Lower lobe of right lung (tissue), 2 donors: Measurements from ENCODE around the gene GRIK4. TPM values are rescaled to one million over a fixed set of nuclear protein-coding genes. Genes with fewer than 3 reads are reported as not detected.

Experiments used
- ATAC-seq, 2 donors: fragments of 200-7000 bp; cut with Tn5 transposase; one replicate each; pipeline ENCODE4 v1.9.1; 2020 to 2022; ENCODE audit warnings: mild to moderate bottlenecking in 2 of 2, moderate library complexity in 2 of 2
- DNase-seq: peaks from one replicate; pipeline ENCODE4 v3.0.0-alpha.2; 2020
- H3K27ac ChIP-seq: fragments of 200-600 bp; one replicate; pipeline ENCODE4 v1.8.0; 2022
- H3K27me3 ChIP-seq: fragments of 200-600 bp; one replicate; pipeline ENCODE4 v1.8.0; 2022; ENCODE audit warnings: low read depth
- H3K36me3 ChIP-seq: fragments of 200-600 bp; one replicate; pipeline ENCODE4 v1.8.0; 2022; ENCODE audit warnings: mild to moderate bottlenecking
- H3K4me1 ChIP-seq: fragments of 200-600 bp; one replicate; pipeline ENCODE4 v1.8.0; 2022
- H3K4me3 ChIP-seq: fragments of 200-600 bp; one replicate; pipeline ENCODE4 v1.8.0; 2022; ENCODE audit warnings: mild to moderate bottlenecking
- H3K9me3 ChIP-seq: fragments of 200-600 bp; one replicate; pipeline ENCODE4 v1.8.0; 2022
- intact Hi-C: fragments of 100-400 bp; cut with DNase I; formaldehyde crosslinking; loops from one replicate; pipeline ENCODE4 v1.11.0; 2022
- total RNA-seq: library from RNA; stranded (reverse); fragmentation: NEBNext Ultra II Directional; extraction: Animal tissue kit (Norgen Biotek cat#: 25700); gene quantifications from one replicate; pipeline ENCODE4 v1.2.1, GENCODE V29; 2021
- TF ChIP-seq, protein P1 (sequence below): fragments of 200-600 bp; IDR thresholded peaks from one replicate; pipeline ENCODE4 v1.8.0; 2022; ENCODE audit warnings: antibody characterized with exemption, mild to moderate bottlenecking
- donor health status: DM: no; HTN: yes; CAD: no; lungs with severe emphysema.

The GRIK4 gene
- total RNA-seq, 1 donor from 2014 or later = 2.2 TPM

DNA sequence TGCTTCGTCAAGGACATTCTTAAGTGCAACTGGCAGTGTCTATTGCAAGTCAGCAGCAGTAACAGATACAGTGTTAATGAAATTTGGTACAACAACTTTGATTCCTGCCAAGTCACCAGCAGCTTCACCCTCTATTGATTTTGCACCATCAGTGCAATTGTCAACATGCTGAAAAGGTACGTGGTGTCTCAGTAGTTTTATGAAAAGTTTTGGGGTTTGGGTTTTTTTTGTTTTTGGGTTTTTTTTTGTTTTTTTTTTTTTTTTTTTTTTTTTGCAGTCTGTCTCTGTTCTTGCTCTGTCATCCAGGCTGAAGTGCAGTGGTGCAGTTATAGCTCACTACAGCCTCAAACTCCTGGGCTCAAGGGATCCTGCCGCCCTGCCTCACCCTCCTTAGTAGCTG, 19.1 kb upstream of the GRIK4 start:
- TF ChIP-seq, protein P1, sequence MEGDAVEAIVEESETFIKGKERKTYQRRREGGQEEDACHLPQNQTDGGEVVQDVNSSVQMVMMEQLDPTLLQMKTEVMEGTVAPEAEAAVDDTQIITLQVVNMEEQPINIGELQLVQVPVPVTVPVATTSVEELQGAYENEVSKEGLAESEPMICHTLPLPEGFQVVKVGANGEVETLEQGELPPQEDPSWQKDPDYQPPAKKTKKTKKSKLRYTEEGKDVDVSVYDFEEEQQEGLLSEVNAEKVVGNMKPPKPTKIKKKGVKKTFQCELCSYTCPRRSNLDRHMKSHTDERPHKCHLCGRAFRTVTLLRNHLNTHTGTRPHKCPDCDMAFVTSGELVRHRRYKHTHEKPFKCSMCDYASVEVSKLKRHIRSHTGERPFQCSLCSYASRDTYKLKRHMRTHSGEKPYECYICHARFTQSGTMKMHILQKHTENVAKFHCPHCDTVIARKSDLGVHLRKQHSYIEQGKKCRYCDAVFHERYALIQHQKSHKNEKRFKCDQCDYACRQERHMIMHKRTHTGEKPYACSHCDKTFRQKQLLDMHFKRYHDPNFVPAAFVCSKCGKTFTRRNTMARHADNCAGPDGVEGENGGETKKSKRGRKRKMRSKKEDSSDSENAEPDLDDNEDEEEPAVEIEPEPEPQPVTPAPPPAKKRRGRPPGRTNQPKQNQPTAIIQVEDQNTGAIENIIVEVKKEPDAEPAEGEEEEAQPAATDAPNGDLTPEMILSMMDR = no peak
- no peaks in the 10 kb centered on the region for H3K27me3 ChIP-seq
- intact Hi-C loops = no loop called here
- H3K27ac ChIP-seq = no peak overlapping the region
- H3K36me3 ChIP-seq = peaks cover 7% of the 10 kb centered on the region
- no peak for ATAC-seq
- H3K4me3 ChIP-seq = no peak overlapping the region
- H3K9me3 ChIP-seq = no peaks in the 10 kb centered on the region
- no peaks in the 10 kb centered on the region for H3K4me1 ChIP-seq
- DNase-seq = no peak

DNA sequence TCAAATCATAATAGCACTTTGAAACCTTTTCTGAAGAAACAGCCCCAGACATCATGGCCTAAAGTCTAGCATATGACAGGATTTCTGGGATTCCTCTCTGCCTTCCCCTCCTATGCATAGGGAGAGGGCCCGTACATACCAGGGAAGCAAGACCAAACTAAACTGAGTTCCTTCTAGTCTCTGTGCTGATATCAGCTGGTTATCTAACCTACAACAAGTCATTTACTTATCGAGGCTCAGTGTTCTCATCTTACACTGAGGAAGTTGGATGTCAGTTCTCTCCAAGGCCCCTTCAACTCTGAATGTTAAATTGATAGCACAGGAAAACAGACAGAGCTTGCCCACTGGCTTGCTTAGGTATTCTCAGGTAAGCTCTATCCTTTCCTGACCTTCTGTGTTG, 17.0 kb upstream of the GRIK4 start:
- Histone ChIP-seq H3K27me3 (no peaks in the 10 kb centered on the region), H3K36me3 (peaks cover 7% of the 10 kb centered on the region), H3K9me3 (no peaks in the 10 kb centered on the region), H3K27ac (no peak overlapping the region), H3K4me3 (no peak overlapping the region), H3K4me1 (no peaks in the 10 kb centered on the region)
- no peak for DNase-seq
- intact Hi-C loops = no loop called here
- no peak for ATAC-seq
- TF ChIP-seq, protein P1 = no peak

DNA sequence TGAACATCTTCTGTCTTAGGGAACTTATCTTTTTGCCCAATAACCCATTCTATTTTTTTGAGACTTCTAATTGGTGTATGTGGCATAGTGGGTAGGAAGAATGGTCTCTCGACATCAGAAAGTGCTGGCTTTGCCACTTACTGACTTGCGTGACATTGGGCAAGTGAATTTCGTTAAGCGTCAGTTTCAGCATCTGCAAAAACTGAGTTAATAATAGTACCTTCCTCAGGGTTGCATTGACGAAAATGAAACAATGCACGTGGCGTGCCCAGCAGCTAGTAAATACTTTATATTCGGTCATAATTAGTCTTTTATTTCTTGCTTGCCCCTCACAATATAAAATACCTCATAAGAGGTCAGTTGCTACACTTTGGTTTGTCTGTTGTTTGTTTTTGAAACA, 12.5 kb upstream of the GRIK4 start:
- Histone ChIP-seq H3K4me3 (no peak overlapping the region), H3K36me3 (no peaks in the 10 kb centered on the region), H3K27ac (no peak overlapping the region), H3K27me3 (peaks cover 5% of the 10 kb centered on the region), H3K9me3 (no peaks in the 10 kb centered on the region), H3K4me1 (no peaks in the 10 kb centered on the region)
- no peak for DNase-seq
- ATAC-seq = no peak
- TF ChIP-seq, protein P1 = no peak
- intact Hi-C loops = no loop called here

DNA sequence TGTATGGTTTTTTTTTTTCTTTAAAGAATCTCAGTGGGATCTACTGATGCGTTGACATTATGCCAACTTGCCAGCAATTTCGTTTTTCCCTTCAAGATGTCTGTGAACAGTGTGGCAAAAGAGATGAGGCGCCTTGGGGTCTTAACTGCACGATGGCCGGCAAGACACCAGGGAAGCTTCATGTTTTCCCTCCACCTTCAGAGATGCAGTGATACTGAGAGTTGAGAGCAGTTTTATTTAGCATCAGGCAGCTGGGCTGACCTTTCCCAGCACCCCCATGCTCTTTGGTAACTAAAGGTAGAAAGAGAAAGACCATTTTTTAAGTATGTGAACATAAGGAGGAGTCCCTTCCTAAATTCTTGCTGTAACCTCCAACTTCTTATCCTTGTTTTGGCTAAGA, 11.7 kb upstream of the GRIK4 start:
- intact Hi-C loops = no loop called here
- Histone ChIP-seq H3K36me3 (no peaks in the 10 kb centered on the region), H3K27me3 (peaks cover 8% of the 10 kb centered on the region), H3K27ac (no peak overlapping the region), H3K9me3 (no peaks in the 10 kb centered on the region), H3K4me3 (no peak overlapping the region), H3K4me1 (no peaks in the 10 kb centered on the region)
- TF ChIP-seq, protein P1 = no peak
- ATAC-seq (no peak), DNase-seq (no peak)

DNA sequence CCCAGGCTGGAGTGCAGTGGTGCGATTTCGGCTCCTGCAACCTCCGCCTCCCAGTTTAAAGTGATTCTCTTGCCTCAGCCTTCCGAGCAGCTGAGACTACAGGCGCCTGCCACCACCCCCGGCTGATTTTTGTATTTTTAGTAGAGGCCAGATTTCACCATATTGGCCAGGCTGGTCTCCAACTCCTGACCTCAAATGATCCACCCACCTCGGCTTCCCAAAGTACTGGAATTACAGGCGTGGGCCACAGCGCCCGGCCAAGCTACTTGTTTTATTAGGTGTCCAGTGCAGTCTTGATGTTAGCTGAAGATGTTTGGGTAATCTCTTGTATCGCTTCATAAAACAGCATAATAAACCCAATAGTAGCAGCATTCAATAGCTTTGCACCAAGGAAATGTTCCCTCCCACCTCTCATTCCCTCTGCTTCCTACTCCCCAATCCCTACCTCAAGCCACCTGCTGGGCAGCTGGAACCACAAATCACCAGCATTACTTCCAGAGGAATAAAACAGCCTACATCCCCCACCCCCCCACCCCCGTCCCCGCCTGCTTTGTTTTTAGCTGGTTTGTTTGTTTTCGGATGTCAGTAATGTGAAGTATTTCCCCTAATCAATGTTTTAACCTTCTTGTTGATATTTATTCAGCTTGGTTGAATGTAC, 11.0 kb upstream of the GRIK4 start:
- H3K36me3 ChIP-seq = no peaks in the 10 kb centered on the region
- no peaks in the 10 kb centered on the region for H3K4me1 ChIP-seq
- no peak overlapping the region for H3K4me3 ChIP-seq
- intact Hi-C loops = no loop called here
- TF ChIP-seq, protein P1 = no peak
- DNase-seq (no peak), ATAC-seq (no peak)
- peaks cover 8% of the 10 kb centered on the region for H3K27me3 ChIP-seq
- no peak overlapping the region for H3K27ac ChIP-seq
- no peaks in the 10 kb centered on the region for H3K9me3 ChIP-seq
